CD4-positive, CD25-positive, alpha-beta regulatory T cell (primary cell): ENCODE measurements around the gene DMD. TPM values are rescaled to one million over a fixed set of nuclear protein-coding genes. Genes with fewer than 3 reads are reported as not detected.

ENCODE experiments used
- ATAC-seq, 2 donors: fragments of 150-1000 bp; cut with Tn5 transposase; one replicate each; pipeline ENCODE4 v1.10.0; 2021; ENCODE audit warnings: low read depth in 2 of 2, moderate number of reproducible peaks in 2 of 2, moderate library complexity in 1 of 2
- DNase-seq, 3 donors: peaks; one replicate each; pipeline versions ENCODE4 v3.0.0 to v3.0.0-alpha.2; 2012 to 2022; ENCODE audit warnings: mixed read lengths in 1 of 3
- H3K27ac ChIP-seq: one replicate; pipeline ENCODE4 v1.7.0; 2013; ENCODE audit warnings: mild to moderate bottlenecking, low read length; ENCODE audit not compliant: insufficient read depth, poor library complexity, severe bottlenecking
- H3K27me3 ChIP-seq: one replicate; pipeline ENCODE4 v1.7.0; 2013; ENCODE audit warnings: low read length; ENCODE audit not compliant: control insufficient read depth, insufficient read depth
- H3K36me3 ChIP-seq: one replicate; pipeline ENCODE4 v1.7.0; 2013; ENCODE audit warnings: mild to moderate bottlenecking, low read length, moderate library complexity; ENCODE audit not compliant: control insufficient read depth, insufficient read depth
- H3K4me1 ChIP-seq: 2 replicates; pipeline ENCODE4 v1.7.0; 2013; ENCODE audit warnings: mild to moderate bottlenecking, low read length; ENCODE audit not compliant: insufficient read depth, control insufficient read depth, poor library complexity, severe bottlenecking
- H3K4me3 ChIP-seq: one replicate; pipeline ENCODE4 v1.7.0; 2013; ENCODE audit warnings: low read depth, mild to moderate bottlenecking, low read length, moderate library complexity
- H3K9me3 ChIP-seq, 2 experiments: 1 replicate in 1 of 2; 2 replicates in 1 of 2; pipeline ENCODE4 v1.7.0; 2013; ENCODE audit warnings: low read length in 2 of 2, mild to moderate bottlenecking in 1 of 2, moderate library complexity in 1 of 2; ENCODE audit not compliant: control insufficient read depth in 2 of 2
- H3K27ac Mint-ChIP-seq, 3 donors: one replicate each; pipeline ENCODE4 v1.8.0; 2020 to 2022; ENCODE audit warnings: mild to moderate bottlenecking in 3 of 3, mixed read lengths in 3 of 3, moderate library complexity in 2 of 3
- H3K27me3 Mint-ChIP-seq: one replicate; pipeline ENCODE4 v1.8.0; 2022; ENCODE audit warnings: mild to moderate bottlenecking, mixed read lengths
- H3K36me3 Mint-ChIP-seq: one replicate; pipeline ENCODE4 v1.8.0; 2020; ENCODE audit warnings: mixed read lengths
- H3K4me1 Mint-ChIP-seq, 4 donors: one replicate each; pipeline ENCODE4 v1.8.0; 2020 to 2022; ENCODE audit warnings: mixed read lengths in 4 of 4, mild to moderate bottlenecking in 1 of 4
- H3K4me3 Mint-ChIP-seq, 4 donors: one replicate each; pipeline ENCODE4 v1.8.0; 2020 to 2022; ENCODE audit warnings: mild to moderate bottlenecking in 4 of 4, mixed read lengths in 4 of 4, moderate library complexity in 3 of 4
- H3K9me3 Mint-ChIP-seq, 7 donors: one replicate each; pipeline ENCODE4 v1.8.0; 2020 to 2022; ENCODE audit warnings: mixed read lengths in 7 of 7, mild to moderate bottlenecking in 3 of 7, moderate library complexity in 2 of 7
- polyA plus RNA-seq, 4 donors: library from polyadenylated mRNA; unstranded; fragments of 300-500 nt; fragmentation: Illumina TruSeq; gene quantifications; one replicate each; pipeline ENCODE4 v1.2.3, GENCODE V29; 2021
- total RNA-seq: library from RNA; stranded (reverse); gene quantifications from one replicate; pipeline ENCODE4 v1.2.3, GENCODE V29; 2022

DMD gene
- total and polyA plus RNA-seq, 5 donors from 2014 or later, result 0.20 to 2.8 (median 0.98) TPM

GRCh38 chrX:32448320-32448719 is 763.0 kb downstream of the DMD start:
- ATAC-seq (peak; percentile 50 to 53), DNase-seq (peak in 2 of 3 donors; percentile 21 to 73)
- H3K36me3 Mint-ChIP-seq, result no peaks in the 10 kb centered on the region
- peak overlapping the region in 2 of 3 donors; percentile 43 to 49 for H3K27ac Mint-ChIP-seq
- Histone ChIP-seq H3K4me3 (peak overlapping the region; percentile 58), H3K27me3 (no peaks in the 10 kb centered on the region), H3K27ac (peak overlapping the region; percentile 19), H3K4me1 (no peaks in the 10 kb centered on the region), H3K9me3 (no peaks in the 10 kb centered on the region), H3K36me3 (no peaks in the 10 kb centered on the region)
- H3K27me3 Mint-ChIP-seq, result no peaks in the 10 kb centered on the region
- peaks cover 0 to 6% (median 0%) of the 10 kb centered on the region in 7 donors for H3K9me3 Mint-ChIP-seq
- H3K4me3 Mint-ChIP-seq, result peak overlapping the region; percentile 20 to 70 (median 50)
- H3K4me1 Mint-ChIP-seq, result peaks cover 0 to 56% (median 9%) of the 10 kb centered on the region in 4 donors

- H3K27ac ChIP-seq, result peak overlapping the region; percentile 19
- no peak overlapping the region for H3K4me3 ChIP-seq
- Mint-ChIP-seq H3K36me3 (no peaks in the 10 kb centered on the region), H3K27me3 (no peaks in the 10 kb centered on the region), H3K4me3 (peak overlapping the region in 1 of 4 donors; percentile 20), H3K27ac (no peak overlapping the region), H3K4me1 (peaks cover 0 to 59% (median 9%) of the 10 kb centered on the region in 4 donors), H3K9me3 (peaks cover 0 to 6% (median 0%) of the 10 kb centered on the region in 7 donors)
- ATAC-seq (no peak), DNase-seq (no peak)
- H3K4me1 ChIP-seq, result no peaks in the 10 kb centered on the region
- H3K9me3 ChIP-seq, result no peaks in the 10 kb centered on the region
- H3K27me3 ChIP-seq, result no peaks in the 10 kb centered on the region
- no peaks in the 10 kb centered on the region for H3K36me3 ChIP-seq
These were observed 763.7 kb downstream of the DMD start for GRCh38 chrX:32447640-32448039.

- H3K27ac ChIP-seq, result no peak overlapping the region
- H3K4me1 ChIP-seq, result no peaks in the 10 kb centered on the region
- Mint-ChIP-seq H3K4me1 (peaks cover 0 to 33% (median 9%) of the 10 kb centered on the region in 4 donors), H3K36me3 (no peaks in the 10 kb centered on the region), H3K9me3 (peaks cover 0 to 3% (median 0%) of the 10 kb centered on the region in 7 donors), H3K27ac (peak overlapping the region in 1 of 3 donors; percentile 10), H3K27me3 (no peaks in the 10 kb centered on the region), H3K4me3 (no peak overlapping the region)
- no peaks in the 10 kb centered on the region for H3K36me3 ChIP-seq
- H3K27me3 ChIP-seq, result no peaks in the 10 kb centered on the region
- no peaks in the 10 kb centered on the region for H3K9me3 ChIP-seq
- ATAC-seq (no peak), DNase-seq (no peak)
- H3K4me3 ChIP-seq, result no peak overlapping the region
These were observed 767.5 kb downstream of the DMD start for GRCh38 chrX:32443841-32444240.

GRCh38 chrX:32421266-32421665 is 790.1 kb downstream of the DMD start:
- Histone ChIP-seq H3K36me3 (no peaks in the 10 kb centered on the region), H3K27me3 (no peaks in the 10 kb centered on the region), H3K27ac (no peak overlapping the region), H3K4me3 (no peak overlapping the region), H3K4me1 (no peaks in the 10 kb centered on the region), H3K9me3 (no peaks in the 10 kb centered on the region)
- no peak for DNase-seq
- no peak overlapping the region for H3K27ac Mint-ChIP-seq
- H3K4me3 Mint-ChIP-seq, result no peak overlapping the region
- H3K9me3 Mint-ChIP-seq, result peaks cover 0 to 5% (median 0%) of the 10 kb centered on the region in 7 donors
- no peak for ATAC-seq
- H3K4me1 Mint-ChIP-seq, result no peaks in the 10 kb centered on the region
- no peaks in the 10 kb centered on the region for H3K36me3 Mint-ChIP-seq
- no peaks in the 10 kb centered on the region for H3K27me3 Mint-ChIP-seq

GRCh38 chrX:32408389-32408788 is 803.0 kb downstream of the DMD start:
- ATAC-seq (no peak), DNase-seq (peak in 2 of 3 donors; percentile 11 to 20)
- Mint-ChIP-seq H3K27me3 (no peaks in the 10 kb centered on the region), H3K36me3 (no peaks in the 10 kb centered on the region), H3K27ac (no peak overlapping the region), H3K4me3 (no peak overlapping the region), H3K9me3 (peaks cover 0 to 6% (median 0%) of the 10 kb centered on the region in 7 donors), H3K4me1 (no peaks in the 10 kb centered on the region)
- H3K9me3 ChIP-seq, result no peaks in the 10 kb centered on the region
- H3K27me3 ChIP-seq, result no peaks in the 10 kb centered on the region
- no peaks in the 10 kb centered on the region for H3K36me3 ChIP-seq
- no peaks in the 10 kb centered on the region for H3K4me1 ChIP-seq
- no peak overlapping the region for H3K27ac ChIP-seq
- no peak overlapping the region for H3K4me3 ChIP-seq

- DNase-seq (no peak), ATAC-seq (no peak)
- Mint-ChIP-seq H3K4me1 (no peaks in the 10 kb centered on the region), H3K4me3 (no peak overlapping the region), H3K36me3 (no peaks in the 10 kb centered on the region), H3K27ac (no peak overlapping the region), H3K27me3 (no peaks in the 10 kb centered on the region), H3K9me3 (peaks cover 0 to 3% (median 0%) of the 10 kb centered on the region in 7 donors)
- H3K27ac ChIP-seq, result no peak overlapping the region
- no peaks in the 10 kb centered on the region for H3K4me1 ChIP-seq
- no peak overlapping the region for H3K4me3 ChIP-seq
- H3K36me3 ChIP-seq, result no peaks in the 10 kb centered on the region
- no peaks in the 10 kb centered on the region for H3K27me3 ChIP-seq
- H3K9me3 ChIP-seq, result no peaks in the 10 kb centered on the region
These were observed 813.7 kb downstream of the DMD start for GRCh38 chrX:32397562-32398216.

GRCh38 chrX:32395878-32396277 is 815.5 kb downstream of the DMD start:
- no peak overlapping the region for H3K27ac Mint-ChIP-seq
- Histone ChIP-seq H3K9me3 (no peaks in the 10 kb centered on the region), H3K27me3 (no peaks in the 10 kb centered on the region), H3K36me3 (no peaks in the 10 kb centered on the region), H3K4me3 (no peak overlapping the region), H3K4me1 (no peaks in the 10 kb centered on the region), H3K27ac (no peak overlapping the region)
- no peaks in the 10 kb centered on the region for H3K27me3 Mint-ChIP-seq
- no peaks in the 10 kb centered on the region for H3K36me3 Mint-ChIP-seq
- H3K4me3 Mint-ChIP-seq, result no peak overlapping the region
- DNase-seq (no peak), ATAC-seq (no peak)
- H3K9me3 Mint-ChIP-seq, result peaks cover 0 to 1% (median 0%) of the 10 kb centered on the region in 7 donors
- no peaks in the 10 kb centered on the region for H3K4me1 Mint-ChIP-seq

- no peaks in the 10 kb centered on the region for H3K4me1 Mint-ChIP-seq
- no peaks in the 10 kb centered on the region for H3K27me3 Mint-ChIP-seq
- no peaks in the 10 kb centered on the region for H3K36me3 Mint-ChIP-seq
- peaks cover 0 to 1% (median 0%) of the 10 kb centered on the region in 7 donors for H3K9me3 Mint-ChIP-seq
- Histone ChIP-seq H3K36me3 (no peaks in the 10 kb centered on the region), H3K4me3 (no peak overlapping the region), H3K4me1 (no peaks in the 10 kb centered on the region), H3K27ac (no peak overlapping the region), H3K9me3 (no peaks in the 10 kb centered on the region), H3K27me3 (no peaks in the 10 kb centered on the region)
- H3K27ac Mint-ChIP-seq, result no peak overlapping the region
- ATAC-seq, result no peak
- H3K4me3 Mint-ChIP-seq, result no peak overlapping the region
- no peak for DNase-seq
These were observed 818.7 kb downstream of the DMD start for GRCh38 chrX:32392655-32393054.
